HPDE6-E6E7 (cell line): ENCODE data around the gene NIT1.

Source experiments
- DNase-seq: peaks from one replicate; pipeline ENCODE4 v3.0.0; 2011; ENCODE audit warnings: missing footprints; ENCODE audit errors: extremely low spot score

The NIT1 gene

DNA sequence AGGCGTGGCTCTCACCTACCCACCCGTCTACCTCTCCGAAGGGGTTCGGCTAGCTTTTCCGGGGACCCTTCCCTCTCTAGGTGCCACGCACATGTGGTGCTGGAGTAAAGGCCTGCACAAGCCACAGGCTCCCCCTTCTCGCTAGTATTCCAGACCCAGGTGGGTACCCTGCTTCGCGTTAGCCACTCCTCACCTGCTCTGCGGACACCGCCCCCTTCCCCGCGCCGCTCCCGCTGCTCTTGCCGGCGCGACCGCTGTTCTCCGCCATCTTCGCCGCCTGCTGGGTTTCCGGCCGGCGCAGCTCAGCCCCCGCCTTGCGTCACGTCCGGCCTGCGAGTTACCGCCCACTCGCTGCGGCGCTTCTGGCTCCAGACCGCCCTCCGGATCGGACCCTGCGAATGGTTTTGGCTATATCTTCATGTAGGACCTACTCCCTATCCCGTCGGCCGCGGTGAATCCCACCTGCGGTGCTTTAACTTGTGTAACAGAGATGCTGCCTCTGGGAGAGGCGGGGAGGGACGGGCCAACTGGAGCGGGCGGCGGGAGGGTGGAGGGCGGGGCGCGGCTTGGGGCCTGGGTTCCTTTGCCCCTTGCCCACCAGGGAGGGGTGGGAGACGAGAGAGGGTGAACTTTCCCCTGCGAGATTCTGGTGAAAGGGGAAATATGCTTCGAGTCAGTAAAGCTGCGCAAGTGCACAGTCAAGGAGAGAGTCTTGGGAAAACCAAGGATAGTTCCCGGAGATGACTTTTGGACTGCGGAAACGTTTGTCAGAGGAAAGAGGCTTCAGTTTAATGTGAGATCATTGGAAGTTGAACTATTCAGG is at the start of gene NIT1, which contains the start of gene PFDN2:
TSS of gene NIT1 (plus strand) at position 347 of the 823 bp plus-strand sequence. CDS start at position 419, 72 bp downstream.
TSS of gene PFDN2 (minus strand) at position 279 of the 823 bp plus-strand sequence. CDS start at position 268, 11 bp downstream.
- peak; percentile 73 for DNase-seq

- DNase-seq, result no peak
These were observed 49.3 kb upstream of the NIT1 start for GRCh38 chr1:161068306-161069234.

- no peak for DNase-seq
These were observed 48.7 kb upstream of the NIT1 start for GRCh38 chr1:161069241-161069640.

DNA sequence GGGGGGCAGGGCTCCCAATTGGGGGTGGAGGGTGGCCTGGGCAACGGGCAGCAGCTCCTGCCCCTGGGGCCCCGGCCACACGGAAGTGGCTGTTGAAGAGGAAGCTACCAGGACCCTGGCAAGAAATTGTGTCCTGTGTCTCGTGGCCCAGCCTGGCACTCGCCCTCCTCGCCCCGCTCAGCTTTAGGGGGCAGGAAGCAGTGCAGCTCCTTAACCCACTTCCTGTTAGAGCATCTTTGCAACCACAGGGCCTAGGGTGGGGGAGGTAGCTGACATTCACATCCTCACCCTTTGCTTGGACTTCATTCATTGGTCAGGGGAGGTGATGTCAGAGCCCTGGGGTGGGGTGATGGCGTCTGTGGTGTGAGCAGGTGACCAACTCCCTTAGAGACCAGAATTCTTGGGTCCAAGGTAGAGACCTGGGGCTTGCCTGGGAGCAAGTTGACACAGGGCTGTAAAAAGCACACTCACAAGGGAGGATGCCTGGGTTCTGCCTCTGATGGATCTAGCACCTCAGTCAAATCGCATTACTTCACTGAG is 48.1 kb upstream of the NIT1 start, which contains the start of gene ARHGAP30:
TSS of gene ARHGAP30 (minus strand) at position 161 of the 540 bp plus-strand sequence. CDS start 267 bp downstream, outside the sequence.
- DNase-seq, result no peak

- DNase-seq, result no peak
These were observed 47.1 kb upstream of the NIT1 start for GRCh38 chr1:161070761-161071160.

DNA sequence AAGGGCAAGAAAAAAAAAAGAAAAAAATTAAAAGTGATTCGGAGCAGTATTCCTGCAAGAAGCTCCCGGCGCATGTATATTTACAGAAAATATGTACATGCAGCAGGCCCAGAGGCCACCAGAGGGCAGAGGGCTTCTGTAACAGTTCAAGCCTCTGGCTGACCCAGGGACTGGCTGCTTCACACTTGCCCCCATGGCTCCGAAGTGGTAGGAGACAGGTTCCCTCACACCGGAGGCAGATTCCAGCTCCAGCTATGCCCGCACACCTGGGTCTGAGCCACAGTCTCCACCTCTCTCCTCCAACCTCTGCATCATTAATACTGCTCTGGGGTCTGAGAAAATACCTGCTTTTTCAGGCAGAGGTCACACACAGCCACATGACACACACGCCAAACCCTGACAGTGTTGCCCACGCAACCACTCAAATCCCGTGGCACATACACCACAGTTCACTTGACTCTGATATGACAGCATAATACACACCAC is 46.0 kb upstream of the NIT1 start:
- peak; percentile 48 for DNase-seq

GRCh38 chr1:161072751-161073449 is 45.0 kb upstream of the NIT1 start:
- no peak for DNase-seq

DNA sequence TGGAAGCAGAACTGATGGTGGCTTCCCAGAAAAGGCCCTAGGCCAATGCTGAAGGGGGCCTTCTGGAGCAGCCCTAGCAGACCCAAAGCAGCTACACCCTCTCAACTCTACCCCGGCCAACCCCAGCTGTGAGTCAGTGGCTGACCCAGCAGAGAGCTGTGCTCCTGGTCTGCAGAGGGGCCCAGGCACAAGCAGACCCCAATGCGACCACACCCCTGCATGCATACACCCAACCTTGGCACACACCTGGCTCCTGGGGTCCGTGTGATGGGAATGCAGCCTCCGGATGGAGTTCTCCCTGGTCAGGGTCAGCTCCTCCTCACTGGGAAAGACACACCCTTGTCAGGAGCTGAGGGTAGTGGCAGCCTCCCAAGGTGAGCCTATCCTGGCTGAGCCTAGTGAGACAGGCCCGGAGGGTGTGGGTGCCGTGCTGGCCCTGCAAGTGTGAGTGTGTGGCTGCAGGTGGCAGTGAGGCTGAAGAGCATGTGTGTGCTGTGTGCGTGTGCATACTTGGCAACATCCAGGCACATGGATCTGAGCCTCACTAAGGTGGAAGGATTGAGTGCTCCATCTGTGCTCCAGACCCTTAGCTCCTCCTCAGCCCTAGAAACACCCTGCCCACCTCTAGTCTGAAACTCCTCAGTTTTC is 44.3 kb upstream of the NIT1 start:
- peak; percentile 85 for DNase-seq

GRCh38 chr1:161074676-161075368 is 43.1 kb upstream of the NIT1 start:
- peak; percentile 99 for DNase-seq

DNA sequence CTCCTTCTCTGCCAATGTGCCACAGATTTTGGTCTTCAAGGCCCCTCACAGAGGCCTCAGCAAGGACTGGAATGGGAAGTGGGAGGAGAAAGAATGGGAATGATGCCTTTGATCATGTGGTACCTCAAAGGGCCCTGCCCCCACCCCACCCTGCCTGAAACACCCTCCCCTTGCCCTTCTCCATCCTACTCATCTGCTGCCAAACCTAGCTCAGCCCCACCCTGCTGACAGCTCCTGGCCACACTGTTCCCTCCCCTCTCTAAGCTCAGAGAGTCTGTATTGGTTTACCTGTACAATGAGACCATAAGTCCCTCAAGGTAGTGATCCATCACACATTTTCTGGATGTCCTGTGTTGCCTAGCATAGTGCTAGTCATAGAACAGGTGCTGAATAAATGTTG is 41.5 kb upstream of the NIT1 start:
- no peak for DNase-seq

GRCh38 chr1:161077426-161077825 is 40.5 kb upstream of the NIT1 start:
- no peak for DNase-seq

- no peak for DNase-seq
These were observed 38.3 kb upstream of the NIT1 start for GRCh38 chr1:161079436-161080110.

- DNase-seq, result no peak
These were observed 37.2 kb upstream of the NIT1 start for GRCh38 chr1:161080441-161081405.

DNA sequence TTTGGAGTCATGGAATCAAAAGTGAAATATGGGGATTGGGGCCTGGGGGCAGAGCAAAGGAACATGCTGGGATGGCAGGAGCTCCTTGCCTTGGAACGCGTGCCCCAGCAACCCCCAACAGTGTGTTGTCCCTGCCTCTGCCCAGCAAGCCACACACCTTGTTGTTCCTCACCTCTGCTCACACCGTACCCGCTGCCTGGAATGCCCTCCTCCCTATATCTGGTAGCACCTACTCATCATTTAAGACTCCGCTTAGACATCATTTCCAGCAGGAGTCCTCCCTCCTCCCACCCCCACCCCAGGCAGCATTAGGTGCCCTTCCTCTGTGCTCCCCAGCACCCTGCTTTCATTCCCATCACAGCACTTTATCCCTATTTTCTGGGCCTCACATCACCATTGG is 36.4 kb upstream of the NIT1 start:
- no peak for DNase-seq

GRCh38 chr1:161082483-161082882 is 35.4 kb upstream of the NIT1 start:
- no peak for DNase-seq

- DNase-seq, result peak; percentile 95
These were observed 34.7 kb upstream of the NIT1 start for GRCh38 chr1:161082996-161083747.

GRCh38 chr1:161083748-161084596 is 33.9 kb upstream of the NIT1 start:
- DNase-seq, result no peak
